NCI-H2227 (cell line): ENCODE measurements around the gene MACROD2.
"Not testable (repeated sequence)": the region's sequence is repeated elsewhere in the genome, so short reads cannot be mapped to it uniquely, and the experiment has no call there.

Source experiments
- DNase-seq: peaks from one replicate; lab custom pipeline; 2025; ENCODE audit not compliant: unreplicated experiment; lab: John Stamatoyannopoulos, UW

Gene MACROD2

DNA sequence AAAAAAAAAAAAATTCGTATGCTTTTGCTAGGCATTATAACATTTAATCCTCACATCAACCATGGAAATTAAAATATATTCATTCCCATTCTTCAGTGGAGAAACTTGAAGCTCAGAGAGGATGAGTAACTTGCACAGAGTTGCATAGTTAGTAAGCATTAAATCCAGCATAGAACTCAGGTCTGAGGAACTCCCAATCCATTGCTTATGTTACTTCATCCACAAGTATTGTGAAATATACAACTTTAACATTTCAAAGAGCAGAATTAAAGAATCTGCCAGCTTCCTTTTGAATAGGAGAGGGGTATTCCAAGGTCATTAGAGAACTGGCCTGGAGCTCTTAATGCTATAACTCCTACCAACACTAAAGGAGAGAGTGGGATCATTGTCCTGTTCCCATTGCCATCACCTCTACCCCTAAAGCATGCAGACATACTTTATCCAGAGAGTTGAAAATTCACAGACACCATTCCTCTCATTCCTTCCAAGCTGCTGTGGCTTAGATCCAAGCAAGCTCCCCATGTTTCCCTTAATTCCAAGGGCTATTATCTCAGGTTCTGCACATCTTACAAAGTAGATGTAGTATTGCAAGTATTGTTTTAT, 250.2 kb downstream of the MACROD2 start:
- no peak for DNase-seq

DNA sequence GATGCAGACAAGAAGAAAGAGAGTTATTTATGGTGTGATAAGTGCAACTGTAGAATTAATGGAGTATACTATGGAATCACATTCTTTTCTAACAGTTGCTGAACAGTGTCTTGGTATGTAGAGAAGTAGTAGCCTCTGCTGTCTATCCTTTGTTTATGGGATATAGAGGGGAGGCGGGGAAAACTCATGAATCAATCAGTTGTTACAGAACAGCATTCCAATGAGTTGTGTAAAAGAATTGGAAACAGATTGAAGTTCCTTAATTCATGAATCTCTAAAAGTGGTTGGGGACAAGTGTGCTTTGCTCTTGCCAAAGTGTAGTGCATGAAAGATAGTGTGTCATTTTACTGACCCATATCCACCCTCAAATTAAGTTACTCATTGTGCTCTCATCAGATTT, 264.4 kb downstream of the MACROD2 start:
- DNase-seq, result no peak

DNA sequence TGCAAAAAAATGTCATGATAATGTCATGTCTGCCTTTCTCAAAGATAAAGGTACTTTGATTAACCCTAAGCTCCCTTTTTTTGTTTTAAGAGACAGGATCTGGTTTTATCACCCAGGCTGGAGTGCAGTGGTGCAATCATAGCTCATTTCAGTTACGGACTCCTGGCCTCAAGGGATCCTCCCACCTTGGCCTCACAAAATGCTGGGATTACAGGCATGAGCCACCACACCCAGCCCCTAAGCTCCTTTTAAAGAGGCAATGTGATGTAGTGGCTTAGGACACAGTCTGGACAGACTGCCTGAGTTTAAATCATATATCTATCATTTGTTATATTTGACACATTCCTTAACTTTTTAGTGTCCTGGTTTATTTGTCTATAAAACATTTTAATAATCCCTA, 265.1 kb downstream of the MACROD2 start:
- DNase-seq, result no peak

DNA sequence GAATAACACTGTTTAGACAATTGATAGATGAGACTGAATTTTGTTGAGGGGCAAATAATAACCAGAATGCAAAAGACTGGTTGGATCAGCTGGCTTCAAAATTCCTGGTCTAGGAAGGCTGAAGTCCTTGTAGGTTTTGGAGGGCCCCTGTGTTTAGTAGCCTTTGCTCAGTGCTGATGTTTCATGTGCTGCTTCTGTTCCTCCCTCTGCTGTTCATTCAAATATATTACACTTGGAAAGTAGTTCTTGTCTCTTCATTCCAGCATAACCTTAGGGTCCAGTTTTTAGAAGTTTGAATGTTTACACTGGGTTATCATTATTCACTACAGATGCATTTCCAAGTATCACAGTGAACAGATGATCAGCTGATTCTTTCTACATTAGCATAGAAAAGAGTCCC, 269.6 kb downstream of the MACROD2 start:
- no peak for DNase-seq

DNA sequence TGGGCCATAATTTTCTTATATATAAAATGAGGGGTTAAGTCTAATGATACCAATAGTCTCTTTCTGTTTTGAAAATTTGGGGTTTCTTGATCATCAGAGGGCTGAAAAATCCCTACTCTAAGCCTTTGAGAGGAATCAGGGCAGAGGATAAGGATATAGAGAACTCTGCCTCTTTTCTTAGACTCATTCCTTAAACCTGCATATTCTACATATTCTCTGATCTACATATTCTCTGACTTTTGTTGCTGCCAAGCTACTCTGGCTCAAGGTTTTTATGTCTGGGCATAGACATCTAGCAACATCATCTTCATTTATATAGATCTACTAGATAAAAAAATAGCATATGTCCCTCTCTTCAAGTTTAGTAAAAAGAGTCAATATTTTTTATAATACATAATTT, 270.9 kb downstream of the MACROD2 start:
- no peak for DNase-seq

DNA sequence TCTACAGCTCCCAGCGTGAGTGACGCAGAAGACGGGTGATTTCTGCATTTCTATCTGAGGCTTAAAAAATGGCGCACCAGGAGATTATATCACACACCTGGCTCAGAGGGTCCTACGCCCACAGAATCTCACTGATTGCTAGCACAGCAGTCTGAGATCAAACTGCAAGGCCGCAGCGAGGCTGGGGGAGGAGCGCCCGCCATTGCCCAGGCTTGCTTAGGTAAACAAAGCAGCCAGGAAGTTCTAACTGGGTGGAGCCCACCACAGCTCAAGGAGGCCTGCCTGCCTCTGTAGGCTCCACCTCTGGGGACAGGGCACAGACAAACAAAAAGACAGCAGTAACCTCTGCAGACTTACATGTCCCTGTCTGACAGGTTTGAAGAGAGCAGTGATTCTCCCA, 275.4 kb downstream of the MACROD2 start:
- not testable (repeated sequence) for DNase-seq

DNA sequence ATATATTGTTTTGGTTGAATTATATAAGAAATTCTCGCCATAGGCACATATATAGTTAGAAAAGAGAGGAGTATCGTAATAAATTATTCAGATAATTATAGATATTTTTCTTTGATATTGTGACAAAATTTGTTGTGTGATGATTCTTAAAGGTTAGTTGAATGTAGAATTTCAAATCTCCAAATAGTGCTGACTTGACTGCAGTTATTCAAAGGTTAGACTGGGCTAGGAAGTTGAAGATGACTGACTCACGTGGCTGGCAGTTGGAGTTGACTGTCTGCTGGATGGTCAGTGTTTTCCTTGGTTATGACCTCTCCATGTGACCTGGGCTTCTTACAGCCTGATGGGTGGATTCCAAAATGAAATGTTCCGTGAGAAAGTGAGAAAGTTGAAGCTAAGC, 286.8 kb downstream of the MACROD2 start:
- no peak for DNase-seq

DNA sequence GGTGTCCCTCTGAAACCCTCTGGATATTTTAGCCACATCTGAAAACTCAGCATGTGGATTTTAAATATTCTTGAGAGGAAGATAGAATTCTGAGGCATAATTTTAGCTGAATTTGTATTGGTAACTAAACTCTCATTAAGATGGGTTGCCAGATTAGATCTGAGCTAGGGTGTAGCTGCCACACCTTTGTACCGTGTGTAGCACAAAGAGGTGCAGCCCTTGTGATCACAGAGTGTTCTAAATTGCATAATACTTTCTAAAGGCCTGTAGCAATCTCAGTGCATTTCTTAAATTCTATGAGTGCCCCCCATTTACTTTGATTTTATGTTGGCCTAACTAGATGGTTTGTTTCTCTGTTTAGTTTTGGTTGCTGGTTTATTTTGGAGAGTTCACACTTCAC, 289.1 kb downstream of the MACROD2 start:
- no peak for DNase-seq

DNA sequence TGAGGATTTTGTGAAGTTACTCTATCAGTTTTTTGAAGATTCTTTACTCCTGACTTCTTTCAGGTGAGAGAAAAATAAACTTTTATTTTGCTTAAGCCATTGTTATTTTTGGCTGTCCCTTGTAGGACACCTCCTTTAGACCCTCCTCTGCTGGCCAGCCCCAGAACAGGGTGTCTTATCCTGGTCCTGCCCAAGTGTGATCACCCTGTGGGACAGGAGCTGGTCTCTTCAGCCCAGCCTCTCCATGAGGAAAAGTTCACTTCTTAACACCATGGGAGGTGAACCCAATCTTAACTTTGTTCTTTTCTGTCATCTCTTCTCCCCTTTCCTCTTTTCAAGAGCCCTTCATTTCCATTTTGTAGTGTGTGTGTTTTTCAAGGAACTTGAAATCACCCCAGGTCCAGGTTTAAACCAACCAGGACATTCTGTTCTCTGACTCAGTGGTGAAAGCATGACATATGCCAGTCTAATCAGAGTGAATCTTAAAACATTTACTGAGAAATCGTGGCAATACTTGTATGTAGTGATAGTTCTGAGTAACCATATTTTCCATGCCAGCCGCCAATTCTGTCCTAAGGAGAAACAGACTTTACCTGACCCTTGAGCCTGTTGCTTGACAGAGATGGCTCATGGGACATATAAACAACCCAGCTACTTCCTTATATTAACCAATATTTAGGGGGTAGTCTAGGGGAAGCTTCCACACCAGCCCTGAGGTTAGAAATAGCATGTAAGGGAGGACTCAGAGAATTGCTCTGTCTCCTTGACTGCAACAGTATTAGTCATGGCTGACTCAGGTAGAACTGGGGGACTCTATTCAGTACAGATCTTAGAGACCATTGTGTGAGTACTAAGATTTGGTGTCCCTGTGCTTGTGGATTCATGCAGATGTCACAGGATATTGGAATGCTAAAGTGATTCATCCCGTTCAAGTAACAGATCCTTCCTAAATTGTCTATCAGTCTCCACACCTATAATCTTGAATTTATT, 293.3 kb downstream of the MACROD2 start:
- no peak for DNase-seq

DNA sequence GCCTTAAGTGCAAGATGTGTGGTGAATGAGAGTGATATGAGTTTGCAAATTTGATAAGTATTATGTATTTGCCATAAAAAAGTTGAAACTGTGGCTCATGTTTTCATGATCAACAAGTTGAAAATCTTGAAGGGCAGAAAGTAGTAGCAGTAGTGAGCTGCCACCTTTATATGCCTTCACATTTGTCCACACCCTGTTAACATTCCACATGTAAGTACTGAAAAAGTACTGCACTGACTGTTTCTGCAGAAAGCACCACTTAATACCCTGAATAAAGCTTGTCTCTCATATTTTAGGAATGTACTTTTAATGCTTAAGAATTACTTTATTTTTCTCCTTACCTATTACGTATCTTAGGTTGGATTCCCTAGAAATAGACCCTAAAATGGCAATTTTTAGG, 296.2 kb downstream of the MACROD2 start:
- no peak for DNase-seq

DNA sequence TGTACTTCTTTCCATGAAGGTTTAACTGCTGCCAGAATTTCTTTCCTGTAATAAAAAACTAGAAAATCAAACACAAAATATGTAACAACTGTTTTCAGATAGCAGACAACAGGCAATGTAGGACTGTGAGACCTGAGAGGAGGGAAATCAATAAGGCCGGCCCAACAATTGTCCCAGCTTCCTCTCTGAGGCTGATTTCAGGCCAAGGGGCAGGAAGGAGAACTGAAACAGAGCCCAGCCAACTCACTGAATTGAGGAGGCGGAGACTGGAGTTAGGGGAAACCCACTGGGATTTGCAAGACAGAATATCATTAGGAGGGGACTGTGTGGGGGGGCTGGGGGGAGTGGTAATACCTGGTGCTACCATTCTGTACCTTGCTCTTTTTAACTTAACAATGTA, 299.9 kb downstream of the MACROD2 start:
- DNase-seq, result no peak

DNA sequence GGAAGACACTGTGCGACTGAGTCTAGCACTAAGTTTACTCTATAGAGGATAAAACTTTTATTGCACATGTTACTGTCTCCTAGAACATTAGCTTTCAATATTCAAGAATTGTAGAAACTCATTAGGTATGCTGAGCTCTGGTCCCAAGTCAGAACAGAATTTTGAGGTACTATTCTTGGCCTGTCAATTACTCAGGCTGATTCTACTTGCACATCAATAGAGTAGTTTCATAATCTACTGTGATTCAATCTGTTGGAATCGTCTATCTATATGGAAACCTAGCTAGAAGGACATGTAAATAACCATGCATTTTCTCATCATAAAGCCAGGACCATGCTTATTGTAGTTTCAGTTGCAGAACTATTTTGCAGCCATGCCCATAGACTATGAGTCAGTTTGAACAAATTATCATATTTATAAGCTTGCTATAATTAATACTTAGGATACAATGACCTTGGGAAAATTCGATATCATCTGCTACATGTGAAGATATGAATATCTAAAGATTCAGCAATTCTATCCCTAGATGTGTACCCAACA, 300.5 kb downstream of the MACROD2 start:
- DNase-seq, result no peak

DNA sequence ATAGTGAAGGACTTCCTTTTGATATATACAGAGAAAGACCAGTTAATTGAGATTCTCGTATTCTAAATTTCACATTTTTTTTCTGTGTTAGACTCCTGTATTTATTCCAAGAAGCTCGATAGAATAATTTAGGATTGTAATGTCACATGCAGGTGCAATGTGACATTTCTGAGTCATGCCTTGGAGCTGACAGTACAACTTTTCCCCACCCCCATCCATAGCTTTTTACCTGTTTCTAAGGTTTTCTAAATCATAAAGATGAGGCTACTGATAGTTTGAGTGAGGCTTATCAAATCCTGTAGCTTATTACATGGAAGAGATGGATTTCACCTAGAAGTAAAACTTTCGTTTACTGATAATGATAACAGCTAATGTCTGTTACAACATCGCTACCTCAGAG, 304.5 kb downstream of the MACROD2 start:
- DNase-seq, result no peak

DNA sequence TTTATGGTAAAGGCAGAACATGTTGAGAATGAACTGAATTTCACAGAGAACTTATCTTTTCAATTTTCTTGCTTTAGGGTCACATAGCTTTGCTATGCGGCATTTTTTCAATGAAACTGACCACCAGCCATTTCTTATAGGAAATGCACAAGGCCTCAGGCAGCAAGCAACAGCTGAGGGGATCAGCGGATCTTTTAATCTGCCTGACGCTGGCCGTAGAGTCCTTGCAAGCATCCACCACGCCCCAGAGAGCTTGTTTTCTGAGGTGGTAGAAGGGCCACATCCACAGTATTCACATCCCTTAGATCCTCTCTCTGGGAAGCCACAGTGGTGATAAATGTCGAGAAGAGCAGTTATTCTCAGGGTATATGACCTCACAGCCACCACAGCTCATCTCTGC, 307.8 kb downstream of the MACROD2 start:
- DNase-seq, result no peak

DNA sequence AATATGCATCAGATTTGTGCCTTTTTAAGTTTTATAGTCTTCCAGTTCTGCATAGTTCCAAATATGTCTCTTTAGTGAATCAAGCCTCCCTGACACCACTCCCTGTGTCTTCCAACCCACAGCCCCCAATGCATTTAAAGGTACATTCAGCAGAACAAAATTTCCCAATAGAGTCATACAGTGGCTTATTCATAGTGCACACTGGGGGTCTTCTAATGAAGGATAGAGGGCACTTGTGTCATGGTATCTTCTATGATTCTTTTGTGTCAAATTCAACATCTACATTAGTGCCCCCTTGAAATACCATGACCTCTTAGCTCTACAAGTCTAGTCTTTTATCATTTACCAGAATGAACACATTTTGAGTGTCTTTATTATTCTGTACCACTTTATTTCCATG, 308.3 kb downstream of the MACROD2 start:
- DNase-seq, result no peak

DNA sequence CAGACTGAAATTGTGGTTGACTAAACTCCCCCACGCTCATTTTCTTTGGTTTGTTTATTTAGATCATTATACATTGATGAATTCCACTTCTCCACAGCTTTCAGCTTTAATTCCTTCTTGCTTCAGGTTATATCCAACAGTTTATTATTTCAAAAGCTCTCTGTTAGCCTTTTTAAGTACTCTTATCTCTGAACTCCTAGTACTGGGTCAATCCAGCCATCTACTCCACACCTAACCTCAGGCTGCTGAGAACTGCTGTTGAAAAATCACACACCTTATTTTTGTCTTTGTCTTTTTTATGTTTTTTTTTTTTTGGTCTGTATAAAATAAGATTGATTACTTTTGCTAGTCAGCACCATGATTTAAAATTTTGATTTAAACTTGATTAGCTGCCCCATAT, 309.2 kb downstream of the MACROD2 start:
- DNase-seq, result no peak

DNA sequence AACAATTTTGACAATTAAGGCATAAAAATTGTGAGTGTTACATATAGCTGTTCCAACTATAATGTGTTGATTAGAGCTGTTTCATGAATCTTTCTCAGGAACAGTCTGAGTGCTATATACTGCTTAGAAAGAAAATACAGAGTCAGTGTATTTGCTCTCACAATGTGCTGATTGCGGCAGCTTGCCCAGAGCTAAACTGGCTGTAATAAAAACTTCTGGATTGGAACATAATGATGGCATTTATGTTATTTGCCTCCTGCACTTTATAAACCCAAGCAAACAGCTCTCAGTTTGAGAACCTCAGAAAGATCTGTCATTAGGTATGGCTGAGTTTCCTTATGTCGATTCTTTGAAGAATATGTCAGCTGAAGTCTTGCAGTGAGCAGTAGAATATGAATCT, 312.6 kb downstream of the MACROD2 start:
- no peak for DNase-seq

DNA sequence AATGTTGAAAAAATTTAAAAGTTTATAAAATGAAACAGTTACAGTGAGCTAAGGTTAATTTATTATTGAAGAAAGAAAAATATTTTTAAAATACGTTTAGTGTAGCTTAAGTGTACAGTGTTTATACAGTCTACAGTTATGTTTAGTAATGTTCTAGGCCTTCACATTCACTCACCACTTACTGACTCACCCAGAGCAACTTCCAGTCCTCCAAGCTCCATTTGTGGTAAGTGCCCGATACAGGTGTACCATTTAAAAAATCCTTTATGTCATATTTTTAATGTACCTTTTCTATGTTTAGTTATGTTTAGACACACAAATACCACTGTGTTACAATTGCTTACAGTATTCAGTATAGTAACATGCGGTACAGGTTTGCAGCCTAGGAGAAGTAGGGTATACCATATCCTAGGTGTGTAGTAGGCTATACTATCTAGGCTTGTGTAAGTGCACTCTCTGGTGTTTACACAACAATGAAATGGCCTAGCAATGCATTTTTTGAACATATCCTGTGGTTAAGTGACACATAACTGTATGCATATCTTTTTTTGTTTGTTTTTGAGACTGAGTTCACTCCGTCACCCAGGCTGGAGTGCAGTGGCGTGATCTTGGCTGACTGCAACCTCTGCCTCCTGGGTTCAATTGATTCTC, 315.8 kb downstream of the MACROD2 start:
- DNase-seq, result no peak

DNA sequence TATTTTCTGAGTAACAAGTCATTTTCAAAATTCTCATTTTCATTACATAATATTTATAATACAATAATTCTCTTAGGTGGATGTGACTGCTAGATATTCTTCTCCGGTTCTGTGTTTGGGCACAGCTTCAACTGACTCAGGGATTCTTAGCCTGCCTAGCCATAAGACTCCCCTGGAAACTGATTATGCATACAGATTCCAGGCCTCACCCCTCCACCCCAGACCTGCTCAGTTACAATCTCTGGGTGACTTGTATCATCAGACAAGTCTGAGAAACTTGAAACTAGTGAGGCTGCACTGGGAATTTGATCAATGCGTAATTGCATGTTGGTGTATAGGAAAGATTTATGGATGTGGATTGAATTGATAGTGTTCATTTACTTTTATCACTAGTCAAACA, 316.7 kb downstream of the MACROD2 start:
- DNase-seq, result no peak

DNA sequence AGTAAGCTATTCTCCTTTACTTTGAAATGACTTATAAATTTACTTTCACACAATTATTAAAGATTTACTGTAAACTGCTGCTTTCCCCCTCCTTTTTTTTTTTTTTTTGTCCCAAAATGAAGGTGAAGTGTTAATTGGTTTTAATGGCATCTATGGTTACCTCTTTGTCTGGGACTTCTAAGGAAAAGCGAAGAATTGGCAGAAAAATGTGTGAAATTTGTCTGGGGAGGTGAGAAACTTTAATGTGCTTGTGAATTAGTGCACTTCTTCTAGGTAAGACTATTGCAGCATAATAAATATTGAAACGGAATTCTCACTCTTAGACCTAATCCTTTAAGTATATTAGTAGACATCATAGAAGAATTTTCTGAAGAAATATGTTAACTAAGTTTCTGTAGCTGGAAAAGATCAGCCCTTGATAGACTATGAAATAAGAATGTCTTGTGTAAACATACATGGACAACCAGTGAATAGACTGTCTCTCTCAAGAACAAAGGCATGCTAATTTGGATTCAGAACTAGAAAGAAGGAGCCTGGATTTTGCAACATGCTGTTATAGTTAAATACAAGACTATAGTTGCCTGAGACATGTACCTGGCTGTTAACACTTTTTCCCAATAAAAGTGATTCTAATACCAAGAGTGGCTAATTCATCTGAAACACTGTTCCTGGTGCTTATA, 318.2 kb downstream of the MACROD2 start:
- DNase-seq, result no peak

DNA sequence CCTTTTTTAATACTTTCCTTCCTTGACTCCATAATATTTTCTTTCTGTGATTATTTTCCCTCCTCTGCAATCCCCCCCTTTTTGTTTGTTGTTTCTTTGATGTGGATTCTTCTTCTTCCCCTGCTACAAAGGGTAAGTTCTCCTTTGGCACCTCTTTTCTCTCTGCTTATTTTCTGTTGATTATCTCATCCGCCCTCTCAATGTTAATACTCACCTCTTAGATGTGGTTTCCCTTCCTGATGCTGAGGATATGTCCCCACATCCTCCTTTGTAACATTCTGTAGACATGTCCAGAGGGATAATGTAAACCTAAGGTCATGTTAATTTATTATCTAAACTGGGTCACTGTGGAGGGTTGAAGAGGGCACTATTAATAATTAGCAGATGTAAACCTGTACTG, 324.4 kb downstream of the MACROD2 start:
- DNase-seq, result no peak
